HG03064 (cell line): ENCODE results near the gene PEX26.
"Not testable (repeated sequence)": the region's sequence is repeated elsewhere in the genome, so short reads cannot be mapped to it uniquely, and the experiment has no call there.

Source experiments
- ATAC-seq: cut with Tn5 transposase; IDR thresholded peaks from one replicate; pipeline ENCODE4 v1.9.1; 2021; ENCODE audit warnings: low read depth; ENCODE audit not compliant: unreplicated experiment

Gene PEX26

GRCh38 chr22:18093661-18094060 lies 15.9 kb downstream of the PEX26 start:
- ATAC-seq, result no peak

GRCh38 chr22:18095101-18095805 lies 17.5 kb downstream of the PEX26 start:
- no peak for ATAC-seq

- no peak for ATAC-seq
These were observed 19.0 kb downstream of the PEX26 start for GRCh38 chr22:18096823-18097222.

- no peak for ATAC-seq
These were observed 23.0 kb downstream of the PEX26 start for GRCh38 chr22:18100781-18101180.

- ATAC-seq, result no peak
These were observed 23.7 kb downstream of the PEX26 start for GRCh38 chr22:18101536-18101935.

GRCh38 chr22:18103527-18104269 lies 25.9 kb downstream of the PEX26 start:
- ATAC-seq, result no peak

GRCh38 chr22:18104566-18104965 lies 26.8 kb downstream of the PEX26 start:
- no peak for ATAC-seq

GRCh38 chr22:18105981-18106380 lies 28.2 kb downstream of the PEX26 start:
- not testable (repeated sequence) for ATAC-seq

- not testable (repeated sequence) for ATAC-seq
These were observed 29.0 kb downstream of the PEX26 start for GRCh38 chr22:18106550-18107341.

- no peak for ATAC-seq
These were observed 30.4 kb downstream of the PEX26 start for GRCh38 chr22:18108187-18108586.

GRCh38 chr22:18109410-18110193 lies 31.8 kb downstream of the PEX26 start:
- ATAC-seq, result no peak

- ATAC-seq, result no peak
These were observed 32.6 kb downstream of the PEX26 start, which contains the start of gene TUBA8 for GRCh38 chr22:18110194-18110953. TUBA8 (plus strand) TSS chr22:18110809; CDS start chr22:18110866, 57 bp downstream.

GRCh38 chr22:18110954-18111758 lies 33.4 kb downstream of the PEX26 start:
- no peak for ATAC-seq

GRCh38 chr22:18111759-18112330 lies 34.1 kb downstream of the PEX26 start:
- ATAC-seq, result no peak

- no peak for ATAC-seq
These were observed 34.6 kb downstream of the PEX26 start for GRCh38 chr22:18112440-18112839.

GRCh38 chr22:18113680-18114394 lies 36.0 kb downstream of the PEX26 start:
- no peak for ATAC-seq

GRCh38 chr22:18114495-18114894 lies 36.7 kb downstream of the PEX26 start:
- ATAC-seq, result no peak
